SK-MEL-5 (cell line): Measurements from ENCODE around the gene BMP6. TPM values are rescaled to one million over a fixed set of nuclear protein-coding genes. Genes with fewer than 3 reads are reported as not detected.
"Not testable (repeated sequence)": the region's sequence is repeated elsewhere in the genome, so short reads cannot be mapped to it uniquely, and the experiment has no call there.

Source experiments
- DNase-seq: peaks from one replicate; pipeline ENCODE4 v3.0.0-alpha.2; 2016; ENCODE audit warnings: low read depth, low spot score
- in situ Hi-C: cut with HindIII; loops from 2 replicates; pipeline ENCODE4 v1.10.0; 2016; ENCODE audit warnings: low sequenced_read_pairs, high pct_unique_total_duplicates, low pct_unique_long_range_greater_than_20kb
- total RNA-seq: library from RNA; depleted of rRNA; stranded (reverse); fragments of >200 nt; shearing (Covaris generic); gene quantifications from 2 replicates; pipeline ENCODE4 v1.2.3, GENCODE V29; 2014

The BMP6 gene
- total RNA-seq, 1 experiment from 2014 or later = 0.05 TPM

GRCh38 chr6:7881765-7882500 lies 156.0 kb downstream of the BMP6 start:
- in situ Hi-C loops = no loop called here
- DNase-seq = no peak

- DNase-seq = no peak
- in situ Hi-C loops = no loop called here
Measured at GRCh38 chr6:7882505-7883257, 156.8 kb downstream of the BMP6 start.

- in situ Hi-C loops = no loop called here
- DNase-seq = no peak
Measured at GRCh38 chr6:7883381-7883780, 157.5 kb downstream of the BMP6 start.

- no peak for DNase-seq
- in situ Hi-C loops = no loop called here
Measured at GRCh38 chr6:7886132-7886531, 160.2 kb downstream of the BMP6 start.

GRCh38 chr6:7887278-7887991 lies 161.5 kb downstream of the BMP6 start:
- in situ Hi-C loops = no loop called here
- no peak for DNase-seq

GRCh38 chr6:7888587-7889357 lies 162.9 kb downstream of the BMP6 start:
- no peak for DNase-seq
- in situ Hi-C loops = no loop called here

- DNase-seq = no peak
- in situ Hi-C loops = no loop called here
Measured at GRCh38 chr6:7891078-7891872, 165.4 kb downstream of the BMP6 start.

GRCh38 chr6:7892367-7892766 lies 166.5 kb downstream of the BMP6 start:
- in situ Hi-C loops = not testable (repeated sequence)

GRCh38 chr6:7893342-7893741 lies 167.4 kb downstream of the BMP6 start:
- no peak for DNase-seq
- in situ Hi-C loops = no loop called here

More at GRCh38 chr6:7892367-7892766, 166.5 kb downstream of the BMP6 start:
- not testable (repeated sequence) for DNase-seq

GRCh38 chr6:7894262-7895124 lies 168.6 kb downstream of the BMP6 start:
- in situ Hi-C loops = no loop called here
- no peak for DNase-seq

GRCh38 chr6:7895125-7895423 lies 169.2 kb downstream of the BMP6 start:
- no peak for DNase-seq
- in situ Hi-C loops = no loop called here

GRCh38 chr6:7896465-7896987 lies 170.6 kb downstream of the BMP6 start:
- no peak for DNase-seq
- in situ Hi-C loops = no loop called here

GRCh38 chr6:7897461-7898192 lies 171.7 kb downstream of the BMP6 start:
- in situ Hi-C loops = no loop called here
- DNase-seq = no peak

GRCh38 chr6:7898193-7898586 lies 172.3 kb downstream of the BMP6 start:
- DNase-seq, in situ Hi-C loops: not testable (repeated sequence)

- no peak for DNase-seq
- in situ Hi-C loops = no loop called here
Measured at GRCh38 chr6:7899101-7899888, 173.4 kb downstream of the BMP6 start.
